ENCODE measurements around the gene TMEM150A. TPM values are rescaled to one million over a fixed set of nuclear protein-coding genes. Genes with fewer than 3 reads are reported as not detected.

TMEM150A gene
- total and polyA plus RNA-seq, 2 of the 4 experiments (the other 2 are of a cell fraction): 4.8 to 16.3 TPM

DNA sequence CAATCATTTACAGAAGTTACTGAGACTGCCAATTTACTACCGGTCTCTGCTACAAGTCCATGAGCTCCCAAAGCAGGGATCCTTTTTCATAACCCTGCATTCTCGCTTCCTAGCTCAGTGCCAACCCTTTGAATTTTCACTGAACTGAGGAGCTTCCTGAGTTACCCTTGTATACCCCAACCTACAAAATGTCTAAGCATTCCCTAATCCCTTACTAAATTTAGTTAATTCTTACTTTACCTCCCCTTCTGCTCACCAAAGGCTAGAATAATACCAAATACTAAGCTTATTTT is 53.9 kb downstream of the TMEM150A start:
- H2BK20ac ChIP-seq (ENCODE audit: low read depth, low read length): no peak overlapping the region
- peak overlapping the region; percentile 39; the same call in 1 of the 3 replicates for H2BK15ac ChIP-seq (ENCODE audit: low read depth, low read length)
- CTCF ChIA-PET: interaction anchor here (1.3 to 6.8 kb wide), 2 partner anchors 129 to 415 kb away, joined by 5 to 46 read pairs; partner anchors contain the start of genes SH2D6 and TCF7L1
- POLR2A ChIA-PET (ENCODE audit: unreplicated experiment): interaction anchor here (1.0 to 5.1 kb wide), 4 partner anchors 9 to 130 kb away, joined by 4 to 42 read pairs (median 6); partner anchors contain the start of genes MAT2A and SH2D6
- DNase-seq (no peak), ATAC-seq (ENCODE audit: low read depth) (no peak)
- H3K9me3 ChIP-seq (ENCODE audit: control insufficient read depth, insufficient read depth, low read length): no peaks in the 10 kb centered on the region
- H3K27ac ChIP-seq (ENCODE audit: insufficient read depth, low read length): peak overlapping the region; percentile 85; the same call in 1 of the 2 replicates
- peaks cover 44% of the 10 kb centered on the region for H3K36me3 ChIP-seq (ENCODE audit: control insufficient read depth, insufficient read depth, low read length)
- peak overlapping the region in 1 of 2 experiments; percentile 55; a peak in 2 of 4 replicates for H4K8ac ChIP-seq (ENCODE audit: low read depth in 2 of 2, low read length in 2 of 2)
- H2BK120ac ChIP-seq (ENCODE audit: low read depth, low read length): peak overlapping the region; percentile 37; the same call in 1 of the 2 replicates
- no peak overlapping the region for H2AK9ac ChIP-seq (replicated peaks; ENCODE audit: low read depth, low read length, poor library complexity)
- in situ Hi-C loops (cut with MboI; ENCODE audit: low sequenced_read_pairs) (no loop called here), dilution Hi-C loops (cut with HindIII; ENCODE audit: low sequenced_read_pairs, unreplicated experiment) (no loop called here), intact Hi-C loops (cut with micrococcal nuclease) (no loop called here)
- H3K23ac ChIP-seq (ENCODE audit: low read depth, low read length): 0 out of 2 replicates have a peak overlapping the region, but pooled peaks have one; percentile 68
- no peak overlapping the region for H3K56ac ChIP-seq (ENCODE audit: extremely low read depth, insufficient read depth, low read length)
- no peak overlapping the region for H2AFZ ChIP-seq (replicated peaks; ENCODE audit: low read length, poor library complexity)
- H3K14ac ChIP-seq (replicated peaks; ENCODE audit: low read depth, low read length): peak overlapping the region; percentile 31; the same call in 1 of the 2 replicates
- peak overlapping the region; percentile 38; the same call in 1 of the 2 replicates for H4K91ac ChIP-seq (ENCODE audit: insufficient read depth, low read depth, low read length)
- no TSS peak for BruUV-seq (replicated peaks)
- H3K9me1 ChIP-seq (ENCODE audit: insufficient read depth, low read length): peaks cover 9% of the 10 kb centered on the region; the same call in 1 of the 2 replicates
- H3K9ac ChIP-seq (ENCODE audit: low read depth, low read length): no peak overlapping the region
- no peak for TF ChIP-seq RFX5 (IDR thresholded peaks at IDR 0.05; ENCODE audit: low read depth, low read length)
- TF ChIP-seq RCOR1 (IDR thresholded peaks at IDR 0.05; ENCODE audit: insufficient replicate concordance, low read length): no peak
- no peak for TF ChIP-seq NFE2L2 (IDR thresholded peaks at IDR 0.05; ENCODE audit: low read depth, low read length)
- TF ChIP-seq MXI1 (IDR thresholded peaks at IDR 0.05; ENCODE audit: borderline replicate concordance, low read depth, low read length): no peak
- no peak for TF ChIP-seq MAFK (IDR thresholded peaks at IDR 0.05; ENCODE audit: low read depth, low read length)
- TF ChIP-seq, protein P1, sequence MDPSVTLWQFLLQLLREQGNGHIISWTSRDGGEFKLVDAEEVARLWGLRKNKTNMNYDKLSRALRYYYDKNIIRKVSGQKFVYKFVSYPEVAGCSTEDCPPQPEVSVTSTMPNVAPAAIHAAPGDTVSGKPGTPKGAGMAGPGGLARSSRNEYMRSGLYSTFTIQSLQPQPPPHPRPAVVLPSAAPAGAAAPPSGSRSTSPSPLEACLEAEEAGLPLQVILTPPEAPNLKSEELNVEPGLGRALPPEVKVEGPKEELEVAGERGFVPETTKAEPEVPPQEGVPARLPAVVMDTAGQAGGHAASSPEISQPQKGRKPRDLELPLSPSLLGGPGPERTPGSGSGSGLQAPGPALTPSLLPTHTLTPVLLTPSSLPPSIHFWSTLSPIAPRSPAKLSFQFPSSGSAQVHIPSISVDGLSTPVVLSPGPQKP (IDR thresholded peaks at IDR 0.05; ENCODE audit: borderline replicate concordance, low read depth, low read length): no peak
- no peak for TF ChIP-seq BHLHE40 (IDR thresholded peaks at IDR 0.05; ENCODE audit: low read depth, low read length)
- TF ChIP-seq CEBPB (IDR thresholded peaks at IDR 0.05; ENCODE audit: low read depth, low read length): no peak
- TF ChIP-seq MAZ (IDR thresholded peaks at IDR 0.05; ENCODE audit: borderline replicate concordance, low read depth, low read length): no peak
- TF ChIP-seq, protein P2, sequence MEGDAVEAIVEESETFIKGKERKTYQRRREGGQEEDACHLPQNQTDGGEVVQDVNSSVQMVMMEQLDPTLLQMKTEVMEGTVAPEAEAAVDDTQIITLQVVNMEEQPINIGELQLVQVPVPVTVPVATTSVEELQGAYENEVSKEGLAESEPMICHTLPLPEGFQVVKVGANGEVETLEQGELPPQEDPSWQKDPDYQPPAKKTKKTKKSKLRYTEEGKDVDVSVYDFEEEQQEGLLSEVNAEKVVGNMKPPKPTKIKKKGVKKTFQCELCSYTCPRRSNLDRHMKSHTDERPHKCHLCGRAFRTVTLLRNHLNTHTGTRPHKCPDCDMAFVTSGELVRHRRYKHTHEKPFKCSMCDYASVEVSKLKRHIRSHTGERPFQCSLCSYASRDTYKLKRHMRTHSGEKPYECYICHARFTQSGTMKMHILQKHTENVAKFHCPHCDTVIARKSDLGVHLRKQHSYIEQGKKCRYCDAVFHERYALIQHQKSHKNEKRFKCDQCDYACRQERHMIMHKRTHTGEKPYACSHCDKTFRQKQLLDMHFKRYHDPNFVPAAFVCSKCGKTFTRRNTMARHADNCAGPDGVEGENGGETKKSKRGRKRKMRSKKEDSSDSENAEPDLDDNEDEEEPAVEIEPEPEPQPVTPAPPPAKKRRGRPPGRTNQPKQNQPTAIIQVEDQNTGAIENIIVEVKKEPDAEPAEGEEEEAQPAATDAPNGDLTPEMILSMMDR (conservative IDR thresholded peaks at IDR 0.05; ENCODE audit: low read depth, low read length): no peak
- TF ChIP-seq, protein P3, sequence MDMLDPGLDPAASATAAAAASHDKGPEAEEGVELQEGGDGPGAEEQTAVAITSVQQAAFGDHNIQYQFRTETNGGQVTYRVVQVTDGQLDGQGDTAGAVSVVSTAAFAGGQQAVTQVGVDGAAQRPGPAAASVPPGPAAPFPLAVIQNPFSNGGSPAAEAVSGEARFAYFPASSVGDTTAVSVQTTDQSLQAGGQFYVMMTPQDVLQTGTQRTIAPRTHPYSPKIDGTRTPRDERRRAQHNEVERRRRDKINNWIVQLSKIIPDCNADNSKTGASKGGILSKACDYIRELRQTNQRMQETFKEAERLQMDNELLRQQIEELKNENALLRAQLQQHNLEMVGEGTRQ (IDR thresholded peaks at IDR 0.05; ENCODE audit: low read depth, low read length): no peak
- no peak for TF ChIP-seq CHD1 (IDR thresholded peaks at IDR 0.05; ENCODE audit: low read depth, low read length)
- peaks cover 20% of the 10 kb centered on the region for H3K4me1 ChIP-seq (ENCODE audit: control insufficient read depth, insufficient read depth, low read length)
- H2AK5ac ChIP-seq (ENCODE audit: low read depth, low read length): 0 out of 2 replicates have a peak overlapping the region, but pooled peaks have one; percentile 58
- H3K4ac ChIP-seq (ENCODE audit: low read depth, low read length): peak overlapping the region; percentile 52
- H3K4me2 ChIP-seq (ENCODE audit: low read depth, low read length): no peak overlapping the region
- peak overlapping the region; percentile 89 for H2BK5ac ChIP-seq (ENCODE audit: low read depth, low read length, poor library complexity, severe bottlenecking)
- no peak overlapping the region for H3K4me3 ChIP-seq (ENCODE audit: insufficient read depth, low read depth, low read length)
- no peak overlapping the region for H4K5ac ChIP-seq (ENCODE audit: low read depth, low read length)
- H3K79me1 ChIP-seq (ENCODE audit: low read depth in 1 of 2, low read length in 2 of 2): peaks cover 8 to 47% of the 10 kb centered on the region in 2 experiments; a peak in 3 of 4 replicates
- no CpG with 5 or more reads among the region's 2 CpGs for WGBS, 2 experiments (ENCODE audit: extremely low coverage in 2 of 2, insufficient read length in 1 of 2)
- H3K27me3 ChIP-seq (ENCODE audit: control insufficient read depth, insufficient read depth, low read length): no peaks in the 10 kb centered on the region
- H4K20me1 ChIP-seq (ENCODE audit: insufficient read depth, low read length): peaks cover 30% of the 10 kb centered on the region
- peak overlapping the region; percentile 34; the same call in 1 of the 2 replicates for H3K18ac ChIP-seq (ENCODE audit: low read depth, low read length)

Data from IMR-90 (cell line).